Prostate gland (tissue), 2 donors: ENCODE results near the gene PTPN13. TPM values are rescaled to one million over a fixed set of nuclear protein-coding genes. Genes with fewer than 3 reads are reported as not detected.

Source experiments
- DNase-seq: peaks from one replicate; pipeline ENCODE4 v3.0.0-alpha.2; 2019; ENCODE audit warnings: low spot score
- H3K27ac ChIP-seq, 2 donors: fragments of 200-600 bp; sonication (generic); 2 replicates each; pipeline ENCODE4 v1.5.1; 2017 to 2019
- H3K27me3 ChIP-seq: fragments of 200-600 bp; sonication (generic); replicated peaks from 2 replicates; pipeline ENCODE4 v1.5.1; 2019; ENCODE audit not compliant: insufficient read depth
- H3K36me3 ChIP-seq, 2 donors: fragments of 200-600 bp; sonication (generic); 1 replicate in 1 of 2; 2 replicates in 1 of 2; pipeline versions ENCODE4 v1.5.1 to v1.8.1; 2017 to 2019
- H3K4me1 ChIP-seq: fragments of 200-600 bp; sonication (generic); replicated peaks from 2 replicates; pipeline ENCODE4 v1.5.1; 2019
- H3K4me3 ChIP-seq, 2 donors: fragments of 200-600 bp; sonication (generic); 2 replicates each; pipeline ENCODE4 v1.5.1; 2017 to 2019
- H3K9me3 ChIP-seq: fragments of 200-600 bp; sonication (generic); 2 replicates; pipeline ENCODE4 v1.5.1; 2017
- POLR2A ChIP-seq: fragments of 450-650 bp; IDR thresholded peaks from one replicate; pipeline ENCODE4 v1.6.1; 2016; ENCODE audit warnings: antibody characterized with exemption, mild to moderate bottlenecking
- POLR2AphosphoS5 ChIP-seq: sonication (generic); formaldehyde crosslinking; IDR thresholded peaks from one replicate; pipeline ENCODE4 v1.6.1; 2017; ENCODE audit warnings: antibody characterized with exemption
- WGBS: methylation state at CpG from one replicate; pipeline ENCODE4 v1.1.5; 2018; 5-methylcytosine and 5-hydroxymethylcytosine counted together
- intact Hi-C: fragments of 100-400 bp; cut with DNase I; formaldehyde crosslinking; loops from one replicate; pipeline ENCODE4 v1.14.2; 2022
- total RNA-seq, 2 donors: library from RNA; depleted of rRNA; stranded (reverse); fragments of >200 nt; gene quantifications; one replicate each; pipeline ENCODE4 v1.1.0, GENCODE V29; 2016
- TF ChIP-seq, protein P1 (sequence below), 4 experiments: fragments of 200-600 bp in 2 of 4; fragments of 450-650 bp in 2 of 4; sonication (generic) in 2 of 4; IDR thresholded peaks; 1 replicate in 3 of 4; 2 replicates in 1 of 4; pipeline ENCODE4 v1.5.1; 2016 to 2019; ENCODE audit warnings: antibody characterized with exemption in 4 of 4, mild to moderate bottlenecking in 2 of 4, moderate library complexity in 2 of 4

PTPN13 gene
- total RNA-seq, 2 donors from 2014 or later = 24.6 to 61.2 TPM

DNA sequence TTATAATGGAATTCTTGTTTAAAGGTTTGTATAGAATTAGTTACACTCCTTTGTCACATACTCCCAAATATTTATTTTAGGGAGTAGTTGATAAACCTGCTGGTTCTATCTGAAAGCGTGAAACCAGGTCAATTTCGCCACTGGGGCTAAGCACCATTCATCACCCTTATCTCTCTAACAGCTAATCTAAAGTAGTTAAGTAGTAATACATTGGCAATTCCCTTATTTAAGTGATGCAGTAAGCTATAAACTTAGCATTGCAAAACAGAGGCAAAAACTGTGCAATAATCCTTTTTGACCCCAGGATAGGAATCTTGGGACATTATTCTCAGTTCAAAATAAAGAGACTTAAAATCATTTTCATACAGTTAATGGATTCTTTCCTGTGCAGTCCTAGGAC is 33.7 kb upstream of the PTPN13 start:
- Histone ChIP-seq H3K4me1 (no peaks in the 10 kb centered on the region), H3K27ac (no peak overlapping the region), H3K9me3 (no peaks in the 10 kb centered on the region), H3K4me3 (no peak overlapping the region), H3K36me3 (no peaks in the 10 kb centered on the region), H3K27me3 (no peaks in the 10 kb centered on the region)
- TF ChIP-seq POLR2A (no peak), POLR2AphosphoS5 (no peak)
- intact Hi-C loops = no loop called here
- WGBS = 72% methylated on average over 2 of the region's 2 CpGs
- no peak for DNase-seq

- H3K4me3 ChIP-seq = no peak overlapping the region
- intact Hi-C loops = no loop called here
- TF ChIP-seq POLR2A (no peak), POLR2AphosphoS5 (no peak)
- TF ChIP-seq, protein P1, sequence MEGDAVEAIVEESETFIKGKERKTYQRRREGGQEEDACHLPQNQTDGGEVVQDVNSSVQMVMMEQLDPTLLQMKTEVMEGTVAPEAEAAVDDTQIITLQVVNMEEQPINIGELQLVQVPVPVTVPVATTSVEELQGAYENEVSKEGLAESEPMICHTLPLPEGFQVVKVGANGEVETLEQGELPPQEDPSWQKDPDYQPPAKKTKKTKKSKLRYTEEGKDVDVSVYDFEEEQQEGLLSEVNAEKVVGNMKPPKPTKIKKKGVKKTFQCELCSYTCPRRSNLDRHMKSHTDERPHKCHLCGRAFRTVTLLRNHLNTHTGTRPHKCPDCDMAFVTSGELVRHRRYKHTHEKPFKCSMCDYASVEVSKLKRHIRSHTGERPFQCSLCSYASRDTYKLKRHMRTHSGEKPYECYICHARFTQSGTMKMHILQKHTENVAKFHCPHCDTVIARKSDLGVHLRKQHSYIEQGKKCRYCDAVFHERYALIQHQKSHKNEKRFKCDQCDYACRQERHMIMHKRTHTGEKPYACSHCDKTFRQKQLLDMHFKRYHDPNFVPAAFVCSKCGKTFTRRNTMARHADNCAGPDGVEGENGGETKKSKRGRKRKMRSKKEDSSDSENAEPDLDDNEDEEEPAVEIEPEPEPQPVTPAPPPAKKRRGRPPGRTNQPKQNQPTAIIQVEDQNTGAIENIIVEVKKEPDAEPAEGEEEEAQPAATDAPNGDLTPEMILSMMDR (IDR thresholded peaks at IDR 0.05) = no peak
- WGBS = 74% methylated on average over 1 of the region's 1 CpG
- no peak overlapping the region for H3K27ac ChIP-seq
- no peaks in the 10 kb centered on the region for H3K36me3 ChIP-seq
- DNase-seq = no peak
- H3K4me1 ChIP-seq = no peaks in the 10 kb centered on the region
- no peaks in the 10 kb centered on the region for H3K27me3 ChIP-seq
- H3K9me3 ChIP-seq = no peaks in the 10 kb centered on the region
Observed at GRCh38 chr4:86561256-86561655, 32.9 kb upstream of the PTPN13 start.

DNA sequence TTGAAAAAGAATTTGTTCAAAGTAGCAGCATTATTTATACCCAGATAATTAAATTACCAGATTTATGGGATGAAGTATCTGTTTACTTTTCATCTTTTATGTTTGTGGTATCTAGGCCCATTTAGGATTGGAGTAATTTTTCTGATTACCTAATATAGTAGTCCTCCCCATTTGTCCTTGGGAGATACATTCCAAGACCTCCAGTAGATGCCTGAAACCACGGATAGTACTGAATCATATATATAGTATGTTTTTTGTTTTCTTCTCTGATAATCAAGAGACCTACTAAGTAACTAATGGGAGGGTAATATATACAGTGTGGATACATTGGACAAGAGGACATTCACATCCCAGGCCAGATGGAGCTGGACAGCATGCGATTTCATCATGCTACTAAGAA is 30.7 kb upstream of the PTPN13 start:
- no peak overlapping the region for H3K27ac ChIP-seq
- no peak for TF ChIP-seq POLR2A
- no peak for TF ChIP-seq POLR2AphosphoS5
- TF ChIP-seq, protein P1 (IDR thresholded peaks at IDR 0.05) = no peak
- no peak for DNase-seq
- intact Hi-C loops = no loop called here
- H3K27me3 ChIP-seq = no peaks in the 10 kb centered on the region
- H3K4me1 ChIP-seq = no peaks in the 10 kb centered on the region
- no peak overlapping the region for H3K4me3 ChIP-seq
- H3K36me3 ChIP-seq = no peaks in the 10 kb centered on the region
- no peaks in the 10 kb centered on the region for H3K9me3 ChIP-seq
- WGBS = 95% methylated on average over 2 of the region's 2 CpGs

- no peaks in the 10 kb centered on the region for H3K4me1 ChIP-seq
- WGBS = 90% methylated on average over 5 of the region's 5 CpGs
- no peak overlapping the region for H3K4me3 ChIP-seq
- H3K9me3 ChIP-seq = no peaks in the 10 kb centered on the region
- no peaks in the 10 kb centered on the region for H3K27me3 ChIP-seq
- no peak for DNase-seq
- H3K27ac ChIP-seq = no peak overlapping the region
- no peaks in the 10 kb centered on the region for H3K36me3 ChIP-seq
- TF ChIP-seq, protein P1 (IDR thresholded peaks at IDR 0.05) = no peak
- TF ChIP-seq POLR2AphosphoS5 (no peak), POLR2A (no peak)
- intact Hi-C loops = no loop called here
Observed at GRCh38 chr4:86564795-86565194, 29.3 kb upstream of the PTPN13 start.

DNA sequence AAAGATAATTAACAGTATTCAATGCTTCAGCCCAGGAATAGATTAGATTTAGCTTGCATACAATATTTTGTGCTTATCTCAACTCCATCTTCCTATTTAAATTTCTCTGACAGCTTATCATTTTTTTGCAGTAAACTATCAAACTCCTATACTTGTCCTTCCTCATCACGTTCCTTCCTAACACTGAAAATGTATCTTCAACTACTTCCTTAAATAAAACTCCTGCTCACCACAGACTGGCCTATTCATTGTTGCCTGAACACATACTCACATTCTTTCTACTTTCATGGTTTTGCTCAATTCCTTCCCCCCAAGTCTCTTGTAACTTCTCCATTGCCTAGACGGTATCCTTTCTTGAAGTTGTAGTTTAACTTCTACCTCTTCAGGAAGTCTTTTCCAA is 28.5 kb upstream of the PTPN13 start:
- no peaks in the 10 kb centered on the region for H3K9me3 ChIP-seq
- no peak for DNase-seq
- no peak overlapping the region for H3K27ac ChIP-seq
- H3K27me3 ChIP-seq = no peaks in the 10 kb centered on the region
- intact Hi-C loops = no loop called here
- no peaks in the 10 kb centered on the region for H3K36me3 ChIP-seq
- no peaks in the 10 kb centered on the region for H3K4me1 ChIP-seq
- 90% methylated on average over 2 of the region's 2 CpGs for WGBS
- no peak overlapping the region for H3K4me3 ChIP-seq
- TF ChIP-seq POLR2AphosphoS5 = no peak
- no peak for TF ChIP-seq POLR2A
- TF ChIP-seq, protein P1 (IDR thresholded peaks at IDR 0.05) = no peak
